ENCODE results near the gene HSPG2. TPM values are rescaled to one million over a fixed set of nuclear protein-coding genes. Genes with fewer than 3 reads are reported as not detected.

Gene HSPG2
- total and polyA plus RNA-seq, 2 of the 13 experiments (the other 11 are each of a cell fraction or from before 2014, with no cell fraction given) = 9.1 to 13.1 TPM

DNA sequence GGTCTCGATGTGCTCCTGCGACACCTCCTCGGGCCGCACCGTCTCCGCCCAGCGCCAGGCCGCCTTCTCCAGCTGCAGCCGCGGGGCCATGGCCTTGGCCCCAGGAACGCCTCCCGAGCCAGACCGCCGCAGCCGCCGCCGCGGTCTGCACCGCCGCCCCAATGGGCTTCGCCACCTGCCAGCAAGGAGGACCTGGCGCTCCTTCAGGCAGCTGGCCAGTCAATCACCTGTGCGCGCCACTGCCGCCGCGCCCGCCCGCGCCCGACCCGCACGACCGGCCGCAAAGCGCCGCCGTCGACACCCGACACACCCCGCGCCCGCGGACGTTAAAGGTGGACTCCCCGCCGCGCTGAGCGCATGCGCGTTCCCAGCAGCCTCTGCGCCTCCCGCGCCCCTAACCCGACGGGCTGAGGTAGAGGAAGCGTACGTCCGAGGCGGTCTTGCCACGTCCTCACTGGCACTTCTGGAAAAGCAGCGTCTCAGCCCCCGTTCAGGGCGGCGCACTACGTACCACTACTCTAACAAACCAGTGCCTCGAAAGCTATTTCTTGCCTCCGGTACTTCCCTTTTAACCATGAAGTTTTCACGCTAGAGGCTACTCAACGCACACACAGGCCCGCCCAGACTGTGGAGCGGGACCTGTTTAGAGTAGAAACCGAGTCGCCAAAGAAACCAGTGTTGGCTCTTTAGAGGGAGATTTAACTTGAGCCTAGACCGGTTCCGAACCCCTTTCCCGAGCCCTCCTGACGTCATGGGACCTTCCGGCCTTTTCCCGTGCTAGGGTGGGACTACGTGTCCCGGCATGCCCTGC, 154.0 kb downstream of the HSPG2 start, which contains the start of gene USP48 (continued):
- TF ChIP-seq, protein P1, sequence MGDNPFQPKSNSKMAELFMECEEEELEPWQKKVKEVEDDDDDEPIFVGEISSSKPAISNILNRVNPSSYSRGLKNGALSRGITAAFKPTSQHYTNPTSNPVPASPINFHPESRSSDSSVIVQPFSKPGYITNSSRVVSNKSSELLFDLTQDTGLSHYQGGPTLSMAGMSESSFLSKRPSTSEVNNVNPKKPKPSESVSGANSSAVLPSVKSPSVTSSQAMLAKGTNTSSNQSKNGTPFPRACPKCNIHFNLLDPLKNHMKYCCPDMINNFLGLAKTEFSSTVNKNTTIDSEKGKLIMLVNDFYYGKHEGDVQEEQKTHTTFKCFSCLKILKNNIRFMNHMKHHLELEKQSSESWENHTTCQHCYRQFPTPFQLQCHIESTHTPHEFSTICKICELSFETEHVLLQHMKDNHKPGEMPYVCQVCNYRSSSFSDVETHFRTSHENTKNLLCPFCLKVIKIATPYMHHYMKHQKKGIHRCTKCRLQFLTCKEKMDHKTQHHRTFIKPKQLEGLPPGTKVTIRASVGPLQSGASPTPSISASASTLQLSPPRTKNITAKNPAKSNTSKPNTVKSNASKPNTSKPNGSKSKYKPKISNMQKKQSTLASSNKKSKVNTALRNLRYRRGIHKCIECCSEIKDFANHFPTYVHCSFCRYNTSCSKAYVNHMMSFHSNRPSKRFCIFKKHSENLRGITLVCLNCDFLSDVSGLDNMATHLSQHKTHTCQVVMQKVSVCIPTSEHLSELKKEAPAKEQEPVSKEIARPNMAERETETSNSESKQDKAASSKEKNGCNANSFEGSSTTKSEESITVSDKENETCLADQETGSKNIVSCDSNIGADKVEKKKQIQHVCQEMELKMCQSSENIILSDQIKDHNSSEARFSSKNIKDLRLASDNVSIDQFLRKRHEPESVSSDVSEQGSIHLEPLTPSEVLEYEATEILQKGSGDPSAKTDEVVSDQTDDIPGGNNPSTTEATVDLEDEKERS (CRISPR knock-in tag; IDR thresholded peaks at IDR 0.05) = no peak; the same call in 1 of the 2 replicates
- TF ChIP-seq RAD51 (IDR thresholded peaks at IDR 0.05; ENCODE audit: borderline replicate concordance) = no peak
- TF ChIP-seq MYNN (CRISPR knock-in tag; IDR thresholded peaks at IDR 0.05; ENCODE audit: low read depth) = peak; percentile 63; the same call in 1 of the 2 replicates
- TF ChIP-seq ZNF598 (CRISPR knock-in tag; IDR thresholded peaks at IDR 0.05; ENCODE audit: borderline replicate concordance) = 0 out of 2 replicates have a peak, but pooled peaks have one; percentile 52
- TF ChIP-seq ZEB1 (IDR thresholded peaks at IDR 0.05; ENCODE audit: insufficient replicate concordance, low read depth) = peak; percentile 46
- peak; percentile 62 for TF ChIP-seq ZNF451 (CRISPR knock-in tag; IDR thresholded peaks at IDR 0.05)
- TF ChIP-seq ZNF44 (CRISPR knock-in tag; IDR thresholded peaks at IDR 0.05) = no peak
- TF ChIP-seq MTA1 (CRISPR knock-in tag; IDR thresholded peaks at IDR 0.05; ENCODE audit: borderline replicate concordance) = peak; percentile 11; the same call in 1 of the 2 replicates
- no peak; the same call in 1 of the 2 replicates for TF ChIP-seq ZNF567 (CRISPR knock-in tag; IDR thresholded peaks at IDR 0.05; ENCODE audit: borderline replicate concordance)
- TF ChIP-seq SAP130 (CRISPR knock-in tag; IDR thresholded peaks at IDR 0.05; ENCODE audit: low read depth) = peak; percentile 73
- peak; percentile 93 for TF ChIP-seq ZFP91 (CRISPR knock-in tag; IDR thresholded peaks at IDR 0.05; ENCODE audit: borderline replicate concordance)
- no peak for TF ChIP-seq ZNF569 (CRISPR knock-in tag; IDR thresholded peaks at IDR 0.05; ENCODE audit: borderline replicate concordance)
- TF ChIP-seq KDM5B (CRISPR knock-in tag; IDR thresholded peaks at IDR 0.05; ENCODE audit: borderline replicate concordance) = peak; percentile 89
- TF ChIP-seq KLF9 (CRISPR knock-in tag; IDR thresholded peaks at IDR 0.05; ENCODE audit: low read depth) = peak; percentile 57; the same call in 1 of the 2 replicates
- peak; percentile 27; the same call in 1 of the 2 replicates for TF ChIP-seq ZBTB44 (CRISPR knock-in tag; IDR thresholded peaks at IDR 0.05)
- peak; percentile 75; the same call in 1 of the 2 replicates for TF ChIP-seq HES4 (CRISPR knock-in tag; IDR thresholded peaks at IDR 0.05; ENCODE audit: borderline replicate concordance)
- TF ChIP-seq ZNF510 (CRISPR knock-in tag; IDR thresholded peaks at IDR 0.05; ENCODE audit: low read depth) = no peak
- TF ChIP-seq, protein P2, sequence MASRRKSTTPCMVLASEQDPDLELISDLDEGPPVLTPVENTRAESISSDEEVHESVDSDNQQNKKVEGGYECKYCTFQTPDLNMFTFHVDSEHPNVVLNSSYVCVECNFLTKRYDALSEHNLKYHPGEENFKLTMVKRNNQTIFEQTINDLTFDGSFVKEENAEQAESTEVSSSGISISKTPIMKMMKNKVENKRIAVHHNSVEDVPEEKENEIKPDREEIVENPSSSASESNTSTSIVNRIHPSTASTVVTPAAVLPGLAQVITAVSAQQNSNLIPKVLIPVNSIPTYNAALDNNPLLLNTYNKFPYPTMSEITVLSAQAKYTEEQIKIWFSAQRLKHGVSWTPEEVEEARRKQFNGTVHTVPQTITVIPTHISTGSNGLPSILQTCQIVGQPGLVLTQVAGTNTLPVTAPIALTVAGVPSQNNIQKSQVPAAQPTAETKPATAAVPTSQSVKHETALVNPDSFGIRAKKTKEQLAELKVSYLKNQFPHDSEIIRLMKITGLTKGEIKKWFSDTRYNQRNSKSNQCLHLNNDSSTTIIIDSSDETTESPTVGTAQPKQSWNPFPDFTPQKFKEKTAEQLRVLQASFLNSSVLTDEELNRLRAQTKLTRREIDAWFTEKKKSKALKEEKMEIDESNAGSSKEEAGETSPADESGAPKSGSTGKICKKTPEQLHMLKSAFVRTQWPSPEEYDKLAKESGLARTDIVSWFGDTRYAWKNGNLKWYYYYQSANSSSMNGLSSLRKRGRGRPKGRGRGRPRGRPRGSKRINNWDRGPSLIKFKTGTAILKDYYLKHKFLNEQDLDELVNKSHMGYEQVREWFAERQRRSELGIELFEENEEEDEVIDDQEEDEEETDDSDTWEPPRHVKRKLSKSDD (CRISPR knock-in tag; IDR thresholded peaks at IDR 0.05; ENCODE audit: low read depth) = peak; percentile 79
